Peyer's patch (tissue), 4 donors: ENCODE measurements around the gene IKBKE.

Experiments used
- CTCF ChIP-seq, 6 experiments: fragments of 450-650 bp in 4 of 6; fragments of 200-600 bp in 2 of 6; sonication (generic) in 1 of 6; IDR thresholded peaks; one replicate each; pipeline ENCODE4 v1.5.1; 2017 to 2019; ENCODE audit warnings: antibody characterized with exemption in 6 of 6, mild to moderate bottlenecking in 3 of 6, moderate library complexity in 1 of 6
- POLR2A ChIP-seq, 2 donors: fragments of 450-650 bp; IDR thresholded peaks; one replicate each; pipeline ENCODE4 v1.5.1; 2017; ENCODE audit warnings: antibody characterized with exemption in 2 of 2, mild to moderate bottlenecking in 2 of 2, moderate library complexity in 2 of 2

- TF ChIP-seq CTCF (IDR thresholded peaks at IDR 0.05) (no peak), POLR2A (IDR thresholded peaks at IDR 0.05) (no peak)
Measured at GRCh38 chr1:206455666-206456344, 14.5 kb upstream of the IKBKE start.
